ENCODE measurements around the gene SH2B3.

DNA sequence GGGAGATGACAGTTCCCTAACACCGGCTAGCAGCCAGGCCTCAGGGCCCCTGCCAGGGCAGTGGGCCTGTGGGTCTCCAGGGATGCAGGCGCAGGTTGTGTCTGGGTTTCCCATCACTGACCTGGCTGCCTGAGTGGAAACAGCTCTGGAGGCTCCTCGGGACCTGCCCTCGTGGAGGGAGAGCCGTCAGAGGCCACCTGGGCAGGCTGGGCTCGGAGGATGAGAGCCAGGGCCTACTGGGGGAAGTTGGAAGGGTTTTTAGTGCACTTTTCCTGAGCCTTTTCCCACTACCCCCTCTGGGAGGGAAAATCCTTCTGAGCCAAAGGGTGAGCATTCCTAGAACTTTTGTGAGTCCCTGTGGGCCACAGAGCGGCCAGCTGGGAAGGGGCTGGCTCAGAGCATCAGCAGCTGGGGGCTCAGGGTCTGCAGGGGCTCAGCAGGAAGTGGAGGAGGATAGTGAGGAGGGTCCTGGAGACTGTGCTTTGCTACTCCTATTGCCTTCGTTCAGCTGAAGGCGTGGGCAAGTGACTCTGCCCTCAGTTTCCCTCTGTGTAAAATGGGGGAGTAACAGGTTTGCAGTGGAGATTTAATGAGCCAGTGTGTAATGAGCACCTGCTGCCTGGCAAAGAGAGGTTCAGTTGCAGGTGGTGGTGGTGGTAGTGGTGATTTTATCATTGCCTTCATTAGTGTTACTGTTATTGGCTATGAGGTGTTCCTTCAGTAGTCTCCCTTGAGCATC, 1.8 kb downstream of the SH2B3 start:
- TF ChIP-seq, protein P1, sequence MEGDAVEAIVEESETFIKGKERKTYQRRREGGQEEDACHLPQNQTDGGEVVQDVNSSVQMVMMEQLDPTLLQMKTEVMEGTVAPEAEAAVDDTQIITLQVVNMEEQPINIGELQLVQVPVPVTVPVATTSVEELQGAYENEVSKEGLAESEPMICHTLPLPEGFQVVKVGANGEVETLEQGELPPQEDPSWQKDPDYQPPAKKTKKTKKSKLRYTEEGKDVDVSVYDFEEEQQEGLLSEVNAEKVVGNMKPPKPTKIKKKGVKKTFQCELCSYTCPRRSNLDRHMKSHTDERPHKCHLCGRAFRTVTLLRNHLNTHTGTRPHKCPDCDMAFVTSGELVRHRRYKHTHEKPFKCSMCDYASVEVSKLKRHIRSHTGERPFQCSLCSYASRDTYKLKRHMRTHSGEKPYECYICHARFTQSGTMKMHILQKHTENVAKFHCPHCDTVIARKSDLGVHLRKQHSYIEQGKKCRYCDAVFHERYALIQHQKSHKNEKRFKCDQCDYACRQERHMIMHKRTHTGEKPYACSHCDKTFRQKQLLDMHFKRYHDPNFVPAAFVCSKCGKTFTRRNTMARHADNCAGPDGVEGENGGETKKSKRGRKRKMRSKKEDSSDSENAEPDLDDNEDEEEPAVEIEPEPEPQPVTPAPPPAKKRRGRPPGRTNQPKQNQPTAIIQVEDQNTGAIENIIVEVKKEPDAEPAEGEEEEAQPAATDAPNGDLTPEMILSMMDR (IDR thresholded peaks at IDR 0.05; ENCODE audit: low read depth, low read length, poor library complexity, severe bottlenecking): no peak
- no peak for TF ChIP-seq EZH2phosphoT487 (IDR thresholded peaks at IDR 0.05; ENCODE audit: borderline replicate concordance, low read length)

All from DOHH2 (cell line).